HG03045 (cell line): Measurements from ENCODE around the gene NR3C2.

Experiments used
- ATAC-seq: cut with Tn5 transposase; IDR thresholded peaks from one replicate; pipeline ENCODE4 v1.9.1; 2021; ENCODE audit warnings: mild to moderate bottlenecking, moderate library complexity; ENCODE audit not compliant: unreplicated experiment

NR3C2 gene

DNA sequence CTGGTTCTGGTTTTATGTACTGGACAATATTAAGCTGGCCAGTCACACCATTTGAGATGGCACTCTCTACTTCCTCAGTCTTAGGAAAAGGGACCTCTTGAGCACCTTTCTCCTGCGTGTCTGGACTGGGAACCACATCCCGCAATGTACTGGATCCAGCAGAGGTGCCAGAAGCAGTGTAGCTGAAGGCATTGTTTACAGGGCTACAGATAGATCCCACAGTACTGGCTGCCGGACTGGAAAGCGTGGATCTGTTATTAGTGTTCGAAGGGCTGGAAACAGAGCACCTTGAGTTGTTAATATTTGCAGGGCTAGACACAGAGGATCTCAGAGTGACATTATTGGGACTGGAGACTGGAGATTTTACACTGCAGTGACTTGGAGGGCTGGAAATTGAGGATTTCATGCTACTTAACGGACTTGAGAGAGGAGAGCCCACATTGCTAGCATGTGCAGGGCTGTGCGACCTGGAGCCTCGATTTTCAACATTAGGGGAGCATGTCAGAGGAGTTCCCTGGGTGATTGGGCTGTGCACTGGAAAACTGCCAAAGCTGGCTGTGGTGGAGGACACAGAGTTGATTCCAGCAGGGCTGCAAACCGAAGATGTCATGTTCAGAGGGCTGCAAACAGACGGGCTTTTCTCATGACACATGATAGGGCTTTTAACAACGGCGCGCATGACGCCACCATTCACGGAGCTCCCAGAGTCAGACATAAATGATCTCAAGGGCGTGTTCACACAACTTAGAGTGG lies 6.4 kb downstream of the NR3C2 start:
- no peak for ATAC-seq

DNA sequence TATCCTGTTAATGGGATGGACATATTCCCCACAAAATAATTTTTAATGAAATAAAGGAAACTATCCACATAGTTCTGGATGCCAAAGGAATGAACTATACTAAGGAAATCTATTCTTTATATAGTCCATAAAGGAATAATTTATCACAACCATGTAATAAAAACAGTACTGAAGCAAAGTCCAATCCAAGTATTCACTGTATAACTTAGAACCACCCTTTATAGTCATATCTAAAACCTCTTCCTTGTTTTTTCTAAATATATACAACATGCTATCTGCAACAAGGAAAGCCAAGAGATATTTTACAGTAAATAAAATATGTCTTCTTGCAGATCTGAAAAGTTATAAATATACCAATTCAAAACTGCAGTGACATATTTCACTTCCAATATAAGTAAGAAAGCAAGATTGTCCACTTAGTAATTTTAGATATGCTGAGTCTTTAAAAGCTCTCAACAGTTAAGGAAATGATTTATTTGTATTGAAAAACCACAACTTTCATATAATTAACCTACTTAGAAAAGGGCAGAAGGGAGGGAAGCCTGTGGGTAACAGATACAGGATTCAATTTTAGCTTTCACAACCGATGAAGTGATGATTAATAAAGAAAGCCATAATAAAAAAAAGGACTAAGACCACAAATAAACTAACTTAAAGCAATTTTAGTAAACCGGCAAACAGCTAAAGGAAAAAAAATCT lies 8.0 kb downstream of the NR3C2 start:
- ATAC-seq, result no peak

DNA sequence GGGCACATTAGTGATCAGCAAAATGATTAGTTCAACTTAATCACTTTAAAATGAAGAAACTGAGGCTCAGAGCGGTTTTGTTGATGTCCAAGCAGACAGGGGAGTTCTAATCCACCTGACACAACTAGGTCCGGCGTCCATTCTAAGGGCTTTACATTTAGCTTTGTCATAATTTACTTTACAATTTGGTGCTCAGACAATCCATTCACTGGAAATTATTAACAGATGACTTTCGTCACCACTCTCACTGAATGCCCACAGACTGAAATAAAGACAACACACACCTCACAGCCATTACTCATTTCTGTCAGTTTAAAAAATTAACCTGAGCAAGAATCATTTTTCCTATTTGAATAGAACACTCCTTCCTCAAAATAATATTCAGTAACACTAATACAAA lies 10.8 kb downstream of the NR3C2 start:
- ATAC-seq, result no peak

DNA sequence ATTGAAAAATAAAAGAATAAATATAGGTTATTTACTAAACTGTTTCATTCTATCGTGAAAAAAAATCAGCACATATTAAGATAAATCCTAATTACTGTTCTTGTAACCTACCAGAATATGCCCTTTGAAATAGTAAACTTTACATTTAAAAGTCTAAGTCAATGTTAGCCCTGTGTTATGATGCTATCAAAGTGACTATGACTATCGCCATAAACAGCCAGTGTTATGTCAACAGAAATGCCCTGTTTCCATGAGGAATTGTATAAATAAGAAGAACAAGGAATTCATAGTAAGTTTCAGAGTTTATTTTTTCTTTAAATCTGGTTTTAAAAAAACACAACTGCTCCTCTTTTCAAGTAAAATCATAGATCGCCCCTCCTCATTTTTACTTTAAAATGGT lies 11.4 kb downstream of the NR3C2 start:
- no peak for ATAC-seq

DNA sequence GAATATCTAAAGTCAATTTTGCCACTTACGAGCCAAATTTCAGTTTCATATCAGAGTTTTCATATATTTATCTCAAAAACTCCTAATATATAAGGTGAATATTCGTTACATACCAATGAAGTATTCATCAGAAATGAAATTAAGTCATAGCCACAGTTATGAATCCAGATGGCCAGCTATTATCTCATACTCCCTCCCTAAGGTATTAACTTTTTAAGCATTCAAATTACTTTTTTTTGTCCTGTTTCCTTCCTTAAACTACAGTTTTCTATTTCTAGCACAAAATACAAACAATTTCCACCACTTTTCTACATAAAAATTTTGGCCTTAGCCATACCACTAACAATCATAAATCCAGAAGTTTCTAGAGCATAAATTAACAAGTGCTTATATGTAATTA lies 13.0 kb downstream of the NR3C2 start:
- ATAC-seq, result no peak

DNA sequence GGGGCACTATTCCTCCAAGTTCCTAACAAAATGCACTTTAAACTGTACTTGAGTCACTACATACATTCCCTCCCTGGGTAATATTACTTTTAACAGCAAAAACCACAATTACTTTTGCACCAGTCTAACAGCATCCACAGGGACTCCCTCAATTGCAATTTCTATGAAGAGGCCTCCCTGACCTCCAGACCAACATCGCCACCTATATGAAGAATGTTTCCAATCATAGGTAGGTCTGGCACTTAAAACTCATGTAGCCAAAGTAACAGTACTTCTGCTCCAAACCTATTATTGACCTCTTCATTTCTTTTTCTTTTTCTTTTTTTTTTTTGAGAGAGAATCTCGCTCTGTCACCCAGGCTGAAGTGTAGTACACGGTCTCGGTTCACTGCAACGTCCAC lies 15.6 kb downstream of the NR3C2 start:
- no peak for ATAC-seq

DNA sequence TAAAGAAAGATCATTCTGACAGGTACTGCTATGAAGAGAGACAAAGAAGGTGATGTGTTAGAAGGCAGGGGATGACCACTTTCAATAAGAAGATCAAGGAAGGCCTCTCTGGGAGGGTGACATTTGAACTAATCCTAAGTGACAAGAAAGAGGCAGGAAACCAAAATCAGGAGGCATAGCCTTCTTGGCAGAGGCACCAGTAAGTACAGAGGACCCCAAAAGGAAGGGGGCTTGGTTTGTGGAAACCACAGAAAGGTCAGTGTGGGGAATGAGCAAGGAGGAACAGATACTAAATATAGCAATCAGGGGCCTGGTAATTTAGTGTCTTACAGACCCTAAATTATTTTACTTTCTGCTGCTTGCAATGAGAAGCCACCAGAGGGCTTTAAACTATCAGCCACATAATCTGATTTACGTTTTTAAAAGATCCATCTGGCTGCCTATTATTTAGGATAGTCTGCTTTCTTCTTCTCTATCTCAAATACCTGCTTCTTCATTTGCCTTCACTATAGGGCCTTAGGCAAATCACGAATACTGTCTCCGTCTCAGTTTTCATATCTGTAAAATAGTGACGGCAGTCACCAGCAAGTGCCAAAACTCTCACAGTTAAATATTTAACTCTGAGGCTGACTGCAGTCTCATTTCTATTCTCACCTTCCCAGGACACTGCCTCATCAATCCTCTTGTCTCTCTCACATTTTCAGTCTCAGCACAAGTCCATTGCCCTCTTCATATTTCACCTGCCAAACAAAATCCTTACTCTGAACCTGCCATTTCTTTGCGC lies 16.7 kb downstream of the NR3C2 start:
- ATAC-seq, result no peak

DNA sequence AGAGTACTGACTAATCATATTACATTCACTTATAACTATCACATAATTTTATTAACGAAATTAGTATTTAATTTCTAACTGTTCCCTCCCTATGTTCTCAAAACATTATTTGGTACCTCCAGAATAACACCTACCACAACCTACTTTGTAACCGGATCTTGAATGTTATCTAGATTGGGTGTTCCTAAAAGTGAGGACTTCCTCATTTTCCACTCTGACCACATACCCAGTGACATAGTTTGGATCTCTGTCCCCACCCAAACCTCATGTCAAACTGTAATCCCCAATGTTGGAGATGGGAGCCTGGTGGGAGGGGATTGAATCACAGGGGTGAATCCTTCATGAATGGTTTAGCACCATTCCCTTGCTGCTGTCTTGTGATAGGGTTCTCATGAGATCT lies 21.8 kb downstream of the NR3C2 start:
- ATAC-seq, result no peak

DNA sequence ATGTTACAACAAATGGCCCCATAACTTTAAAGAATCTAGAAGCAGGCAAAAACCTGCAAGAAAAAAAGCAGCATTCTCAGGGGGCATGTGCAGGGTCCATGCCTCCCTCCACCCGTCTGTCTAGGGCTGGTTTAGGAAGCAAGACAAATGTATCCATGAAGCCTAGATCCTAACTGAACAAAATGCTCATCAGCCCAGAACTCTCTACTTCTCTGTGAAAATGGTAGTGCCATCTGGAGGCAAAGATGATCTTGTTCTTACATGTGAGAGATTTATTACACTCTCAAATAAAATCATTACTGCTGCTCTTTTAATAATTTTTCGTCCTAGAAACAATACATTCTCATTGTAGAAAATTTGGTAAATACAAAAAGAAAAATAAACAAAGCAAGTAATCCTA lies 26.7 kb downstream of the NR3C2 start:
- no peak for ATAC-seq

DNA sequence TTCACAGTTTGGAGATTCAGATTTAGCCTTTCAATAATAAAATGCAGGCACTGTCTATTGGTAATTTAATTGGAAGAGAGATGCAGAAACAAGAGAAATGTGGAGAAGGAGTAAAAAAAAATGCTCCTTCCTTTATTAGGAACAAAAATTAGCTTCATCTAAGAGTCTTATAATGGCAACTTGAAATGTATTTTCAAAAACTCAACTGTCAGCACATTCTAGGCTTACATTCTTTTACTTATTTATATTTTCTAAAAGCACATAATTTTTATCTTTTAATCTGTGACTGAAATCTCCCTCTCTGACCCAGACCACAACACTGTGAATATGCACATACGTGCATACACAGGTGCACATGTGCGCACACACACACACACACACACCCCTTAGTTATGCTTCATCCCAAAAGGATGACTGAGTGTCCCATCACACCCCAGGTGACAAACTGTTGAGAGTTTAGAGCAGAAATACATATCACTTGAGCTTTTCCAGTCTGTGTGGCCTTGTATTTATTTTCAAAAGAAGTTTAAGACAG lies 29.7 kb downstream of the NR3C2 start:
- ATAC-seq, result no peak

DNA sequence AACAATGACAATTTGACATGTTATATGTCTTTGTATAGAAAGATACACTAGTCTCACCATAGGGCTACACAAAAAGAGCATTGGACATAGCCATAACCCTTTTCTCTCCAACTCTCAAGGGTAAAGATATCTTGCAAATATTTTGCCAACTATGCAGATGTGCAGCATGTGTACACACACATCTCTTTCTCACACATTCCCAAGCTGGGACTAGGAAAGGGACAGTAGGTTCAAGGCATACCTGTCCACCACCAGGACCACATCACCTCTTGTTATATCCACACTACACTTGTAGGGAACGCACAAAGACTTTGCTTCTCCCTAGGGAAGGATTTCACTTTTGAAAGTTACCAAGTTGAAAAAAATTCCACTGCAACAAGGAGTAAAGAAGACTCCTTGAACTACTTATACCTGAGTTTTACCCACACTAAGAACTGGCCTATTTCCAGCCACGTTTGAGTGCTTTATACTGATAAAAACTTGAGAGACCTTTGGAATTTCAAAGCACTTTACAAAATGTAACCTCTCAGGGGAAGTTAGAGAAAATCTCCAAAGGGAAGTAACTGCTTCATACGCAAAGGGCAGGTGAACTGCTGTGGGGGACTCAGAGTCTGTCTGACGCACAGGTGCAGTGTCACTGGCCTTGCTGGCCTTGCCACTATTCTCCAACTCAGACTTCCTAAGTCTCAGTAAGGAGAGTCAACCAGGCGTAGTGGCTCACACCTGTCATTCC lies 36.9 kb downstream of the NR3C2 start:
- ATAC-seq, result no peak

DNA sequence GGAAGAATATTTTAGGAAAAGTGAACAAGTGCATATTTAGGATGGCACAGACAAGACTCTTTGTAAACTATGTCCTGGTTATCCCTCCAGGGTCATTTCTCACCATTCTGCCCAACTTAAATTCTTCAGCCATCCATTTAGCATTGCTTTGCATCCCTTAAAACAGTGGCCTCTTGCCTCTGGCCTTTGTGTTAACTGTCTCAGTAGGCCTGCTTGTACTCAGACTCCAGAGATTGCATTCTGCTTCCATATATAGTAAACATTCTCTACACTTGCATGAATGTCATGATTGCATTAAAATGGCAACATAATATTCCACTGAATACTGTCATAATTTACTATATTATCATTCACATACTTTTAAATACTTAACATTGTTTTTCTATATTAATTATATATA lies 43.2 kb downstream of the NR3C2 start:
- ATAC-seq, result no peak

DNA sequence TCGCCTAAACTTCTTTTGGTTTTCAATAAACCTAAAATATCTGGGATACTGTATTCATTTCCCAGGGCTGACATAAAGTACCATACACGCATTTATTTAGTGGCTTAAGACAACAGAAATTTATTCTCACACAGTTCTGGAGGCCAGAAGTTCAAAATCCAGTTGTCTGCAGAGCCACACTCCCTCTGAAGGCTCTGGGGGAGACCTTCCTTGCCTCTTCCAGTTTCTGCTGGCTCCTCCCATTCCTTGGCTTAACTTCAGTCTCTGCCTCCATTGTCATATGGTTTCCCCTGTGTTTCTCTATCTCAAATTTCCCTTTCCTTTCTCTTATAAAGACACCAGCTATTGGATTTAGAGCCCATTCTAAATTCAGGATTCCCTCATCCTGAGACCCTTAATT lies 44.4 kb downstream of the NR3C2 start:
- ATAC-seq, result no peak

DNA sequence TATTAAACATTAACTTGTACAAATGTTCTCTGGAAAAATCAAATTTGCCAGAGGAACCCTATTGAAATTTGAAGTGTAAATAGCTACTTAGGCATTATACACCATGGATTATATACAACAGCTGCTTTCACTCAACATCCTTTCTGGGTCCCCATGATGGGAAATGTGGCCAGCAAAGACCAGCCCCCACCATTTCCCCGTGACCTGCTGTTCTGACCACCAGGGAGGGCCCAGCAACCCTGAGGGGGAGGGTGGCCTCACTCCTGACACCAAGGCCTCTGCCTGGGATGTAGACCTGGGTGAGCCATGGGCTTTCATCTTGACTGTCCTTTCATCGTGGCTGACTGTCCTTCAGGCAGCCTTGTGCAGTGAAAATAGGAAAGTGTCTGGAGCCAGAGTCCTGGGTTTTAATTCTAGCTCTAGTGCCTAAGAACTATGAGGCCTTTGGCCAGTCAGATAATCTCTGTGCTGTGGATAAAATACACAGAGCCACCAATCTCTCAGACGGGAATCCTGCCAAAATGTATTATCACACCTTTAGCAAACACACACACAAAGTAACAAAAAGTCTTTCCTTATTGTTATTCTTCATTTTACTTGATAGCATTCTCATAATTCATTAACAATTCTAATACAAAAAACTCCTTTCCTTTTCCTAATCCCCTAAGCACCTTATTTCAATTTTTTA lies 45.1 kb downstream of the NR3C2 start:
- no peak for ATAC-seq

DNA sequence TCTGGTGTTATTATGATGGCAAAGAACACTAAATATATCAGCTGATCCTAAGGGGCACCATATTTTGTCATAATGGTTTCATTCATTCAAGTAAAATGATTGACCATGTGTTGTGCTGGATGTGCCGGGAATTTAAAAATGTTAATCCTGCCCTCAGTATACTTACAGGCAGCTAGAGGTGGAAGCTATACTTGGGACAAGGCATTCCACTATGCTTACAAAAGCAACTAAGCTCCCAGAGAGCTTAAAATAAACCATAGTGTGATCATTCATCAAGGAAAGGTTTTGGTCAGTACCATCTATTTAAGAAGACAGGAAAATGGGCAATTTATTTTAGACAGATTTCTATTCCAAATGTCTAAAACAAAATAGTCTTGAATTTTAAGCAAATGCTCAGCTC lies 46.4 kb downstream of the NR3C2 start:
- ATAC-seq, result no peak

DNA sequence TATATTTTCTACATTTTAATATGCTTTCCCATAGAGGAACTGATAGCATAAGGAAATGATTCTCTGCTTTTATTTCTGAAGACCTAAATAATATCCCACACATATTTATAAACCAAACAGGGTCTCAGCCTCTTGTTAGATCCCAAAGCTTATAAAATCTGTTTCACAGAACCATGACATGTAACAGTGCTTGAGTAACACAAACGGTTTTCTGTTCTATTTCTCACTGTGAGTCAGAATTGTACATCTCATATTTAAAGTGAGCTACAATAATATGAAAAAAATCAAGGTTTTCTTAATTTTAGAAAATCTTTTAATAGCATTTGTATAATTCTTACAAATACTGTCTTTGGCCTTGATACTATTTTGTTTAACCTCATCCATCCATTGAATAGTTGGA lies 51.2 kb downstream of the NR3C2 start:
- ATAC-seq, result no peak

DNA sequence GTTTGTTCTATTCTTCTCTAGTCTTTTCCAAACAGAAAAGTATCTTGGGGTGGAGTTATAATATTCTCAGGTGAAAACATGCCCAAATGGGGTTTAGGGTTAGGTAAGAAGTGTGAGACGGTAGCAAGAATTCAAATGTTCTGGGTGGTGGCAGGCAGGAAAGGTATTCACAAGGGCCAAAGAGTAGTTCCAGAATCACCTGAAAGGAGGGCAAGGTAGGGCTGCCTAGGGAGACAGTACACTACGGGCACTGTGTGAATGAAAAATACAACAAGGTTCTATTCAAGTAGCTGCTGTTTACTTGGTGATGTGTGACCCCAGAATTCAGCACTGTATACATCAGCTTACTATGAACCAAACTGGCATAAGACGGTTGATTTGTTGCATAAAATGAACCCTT lies 51.9 kb downstream of the NR3C2 start:
- ATAC-seq, result no peak

DNA sequence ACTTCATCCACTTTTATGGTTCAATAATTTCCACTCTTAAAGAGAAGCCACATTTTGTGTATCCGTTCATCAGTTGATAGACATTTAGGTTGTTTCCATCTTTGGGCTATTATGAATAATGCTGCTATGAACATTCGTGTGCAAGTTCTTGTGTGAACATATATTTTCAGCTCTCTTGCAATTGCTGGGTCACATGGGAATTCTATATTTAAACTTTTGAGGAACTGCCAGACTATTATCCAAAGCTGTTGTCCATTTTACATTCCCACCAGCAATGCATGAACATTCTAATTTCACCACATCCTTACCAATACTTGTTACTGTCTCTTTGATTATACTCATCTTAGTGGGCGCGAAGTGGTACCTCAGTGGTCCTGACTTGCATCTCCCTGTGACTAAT lies 61.9 kb downstream of the NR3C2 start:
- ATAC-seq, result no peak

DNA sequence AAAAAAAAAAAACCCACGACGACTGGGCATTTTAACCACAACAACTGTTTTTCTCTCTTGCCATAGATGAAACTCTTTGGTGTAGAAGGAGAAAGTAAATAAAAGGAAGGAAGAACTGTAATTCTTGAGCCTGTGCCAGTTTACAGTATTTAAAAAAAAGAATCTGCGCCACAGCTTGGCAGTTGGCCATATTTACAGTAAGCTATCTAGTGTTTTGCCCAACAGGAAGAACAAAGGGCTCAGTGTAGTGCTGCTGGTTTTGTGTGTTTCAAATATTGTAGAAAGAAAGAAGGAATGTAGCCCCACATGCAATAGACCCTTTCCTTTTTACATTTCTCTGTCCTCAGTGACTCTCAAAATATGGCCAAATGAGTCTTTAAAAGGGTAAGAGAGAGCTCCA lies 66.1 kb downstream of the NR3C2 start:
- ATAC-seq, result no peak

DNA sequence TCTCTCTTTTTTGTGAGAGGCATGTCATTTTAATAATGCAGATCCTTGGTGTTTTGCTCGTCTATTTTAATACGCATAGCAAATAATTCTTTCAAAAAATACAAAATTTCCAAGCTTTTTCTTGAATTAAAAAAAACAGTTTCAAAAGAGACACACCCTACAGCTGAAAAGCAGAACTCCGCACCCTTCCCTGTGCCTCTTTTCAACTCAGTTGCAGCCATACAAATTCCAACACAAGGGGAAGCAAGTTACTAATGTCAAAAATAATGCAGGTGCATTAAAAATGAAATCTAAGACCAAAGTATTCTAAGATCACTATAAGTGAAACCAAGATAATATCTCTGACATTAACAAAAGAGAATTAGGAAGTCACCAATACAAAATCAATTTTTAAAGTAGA lies 66.6 kb downstream of the NR3C2 start:
- ATAC-seq, result no peak
